GM19324 (cell line): ENCODE results near the gene PFDN1.
A peak's percentile ranks its signal among the peaks of the same experiment; 100 is the strongest.

Source experiments
- ATAC-seq: cut with Tn5 transposase; IDR thresholded peaks from one replicate; pipeline ENCODE4 v1.9.1; 2021; ENCODE audit warnings: mild to moderate bottlenecking, moderate library complexity; ENCODE audit not compliant: unreplicated experiment, low FRiP score

PFDN1 gene

DNA sequence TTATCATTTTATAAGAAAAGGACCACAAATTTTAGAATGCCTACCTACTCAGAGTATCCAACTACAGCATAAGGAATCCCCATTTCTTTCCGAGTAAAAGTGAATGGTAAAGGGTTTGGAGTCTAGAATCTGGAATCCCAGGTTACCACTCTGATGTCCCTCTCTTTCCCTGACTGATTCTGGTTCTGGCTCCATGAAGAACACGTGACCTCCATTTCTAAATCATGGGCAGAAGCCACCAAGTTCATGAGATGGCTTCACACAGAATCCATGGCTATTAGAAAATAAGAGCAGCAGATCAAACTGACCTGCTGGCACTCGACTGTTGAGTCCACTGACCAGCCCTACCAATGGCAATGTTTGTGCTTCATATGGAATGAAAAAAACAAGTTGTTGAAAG, 40.7 kb downstream of the PFDN1 start:
- no peak for ATAC-seq

DNA sequence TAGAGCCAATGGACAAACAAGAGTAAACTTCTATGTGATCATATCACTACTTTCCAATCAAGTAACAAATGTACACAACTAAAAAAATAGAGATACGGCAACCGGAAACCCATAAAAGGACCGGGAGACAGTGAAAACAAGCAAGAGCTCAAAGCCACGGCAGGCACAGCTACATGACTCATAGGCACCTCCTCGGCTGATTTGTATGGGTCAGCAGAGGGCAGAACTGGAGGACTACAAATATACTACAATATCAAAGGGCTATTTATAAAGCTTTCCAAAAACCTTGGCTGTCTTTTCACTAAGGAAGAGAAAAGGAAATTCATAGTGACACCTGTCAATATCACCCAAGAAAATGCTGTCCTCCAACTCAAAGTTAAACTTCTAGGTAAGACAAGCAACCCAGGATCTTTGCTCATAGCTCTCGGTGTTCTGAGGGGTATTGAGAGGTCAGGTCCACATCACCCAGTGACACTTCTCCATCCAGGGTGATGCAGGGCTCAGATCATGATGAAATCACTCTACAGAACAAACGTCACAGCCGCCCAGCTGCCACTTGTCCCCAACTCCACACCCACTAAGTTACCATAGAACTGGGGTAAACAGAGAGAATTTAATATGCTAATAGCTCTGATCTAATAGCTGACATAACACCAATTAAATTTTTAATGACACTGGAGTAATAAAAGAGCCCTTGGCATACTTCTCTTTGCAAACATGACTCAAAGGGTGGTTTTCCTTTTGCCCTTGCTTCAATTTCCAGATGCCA, 41.3 kb downstream of the PFDN1 start:
- no peak for ATAC-seq

- no peak for ATAC-seq
These were observed 42.7 kb downstream of the PFDN1 start for GRCh38 chr5:140260089-140260656.

GRCh38 chr5:140259500-140259899, 43.4 kb downstream of the PFDN1 start:
- ATAC-seq: no peak

DNA sequence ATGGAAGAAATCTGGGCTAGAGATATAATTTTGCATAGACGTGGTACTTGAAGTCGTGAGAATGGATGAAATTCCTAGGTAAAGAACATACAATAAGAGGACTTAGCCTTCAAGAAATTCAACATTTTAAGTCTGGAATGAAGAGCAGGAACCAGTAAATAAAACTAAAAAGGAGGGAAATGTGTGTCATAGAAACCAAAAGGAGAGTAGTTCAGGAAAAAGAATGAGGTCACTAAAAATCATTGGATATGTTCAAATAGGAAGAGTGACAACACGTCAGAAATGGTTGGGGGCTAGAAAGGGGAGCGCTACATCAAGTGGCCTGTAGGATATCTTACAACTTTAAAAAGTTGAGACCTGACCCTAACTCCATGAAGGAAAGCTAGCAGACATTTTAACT, 44.0 kb downstream of the PFDN1 start:
- no peak for ATAC-seq

DNA sequence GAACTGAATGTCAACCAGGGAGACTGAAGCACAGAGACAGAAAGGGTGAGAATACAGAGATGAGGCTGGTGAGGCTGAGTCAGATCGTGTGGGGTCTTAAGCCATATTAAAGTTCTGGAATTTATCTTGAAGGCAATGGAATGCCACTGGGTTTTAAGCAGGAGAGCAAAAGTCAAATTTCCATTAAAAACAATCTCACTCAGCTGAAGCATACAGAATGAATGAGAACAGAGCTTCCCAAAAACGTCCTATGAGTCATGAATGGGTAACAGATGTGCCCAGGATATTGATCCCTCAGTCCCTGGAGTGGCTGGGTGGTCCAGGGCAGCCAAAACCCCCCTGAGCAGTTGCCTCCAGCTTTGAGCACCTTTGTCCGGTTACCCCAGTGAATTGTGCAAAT, 44.9 kb downstream of the PFDN1 start:
- ATAC-seq: no peak

DNA sequence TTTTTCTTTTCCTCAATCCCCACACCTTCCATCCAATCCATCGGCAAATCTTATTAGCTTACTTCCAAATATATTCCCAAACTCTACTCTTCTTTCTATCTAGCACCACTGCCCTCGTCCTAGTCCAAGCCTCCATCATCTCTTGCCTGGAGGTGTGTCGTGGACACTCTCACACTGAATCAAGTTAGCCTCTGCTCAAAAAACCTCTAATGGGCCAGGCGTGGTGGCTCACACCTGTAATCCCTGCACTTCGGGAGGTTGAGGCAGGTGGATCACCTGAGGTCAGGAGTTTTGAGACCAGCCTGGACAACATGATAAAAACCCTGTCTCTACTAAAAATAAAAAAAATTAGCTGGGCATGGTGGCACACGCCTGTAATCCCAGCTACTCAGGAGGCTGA, 46.2 kb downstream of the PFDN1 start:
- ATAC-seq: no peak

GRCh38 chr5:140255460-140256157, 47.3 kb downstream of the PFDN1 start:
- no peak for ATAC-seq

- ATAC-seq: no peak
These were observed 48.9 kb downstream of the PFDN1 start for GRCh38 chr5:140253985-140254384.

DNA sequence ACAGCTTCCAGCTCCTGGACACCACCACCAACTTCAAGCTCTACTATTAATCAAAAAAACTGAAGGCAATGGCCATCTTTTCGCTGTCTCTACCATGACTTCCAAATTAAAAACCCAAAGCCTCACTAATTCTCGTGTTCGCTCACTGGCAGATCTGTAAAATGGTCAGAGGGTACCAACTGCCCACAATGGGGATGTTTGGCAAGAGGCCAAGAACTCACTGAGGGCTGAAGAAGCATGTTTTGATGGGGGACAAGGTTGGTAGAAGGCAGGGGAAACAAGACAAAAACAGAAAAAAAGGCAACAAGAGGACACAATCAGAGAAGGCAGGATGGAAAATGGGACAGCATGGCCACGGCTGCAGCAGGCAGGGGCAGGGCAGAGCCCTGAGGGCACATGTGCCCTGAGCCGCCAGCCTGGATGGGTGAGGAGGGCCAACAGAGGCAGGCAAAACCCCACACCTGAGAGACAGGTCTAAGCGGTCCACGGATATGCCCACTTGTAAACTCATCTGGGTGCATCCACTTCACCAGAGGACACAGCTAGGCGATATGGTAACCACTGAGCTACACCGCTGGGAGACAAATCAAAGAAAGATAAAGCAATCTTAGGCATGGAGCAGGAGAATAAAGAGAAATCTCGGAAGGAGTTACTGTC, 50.3 kb downstream of the PFDN1 start:
- ATAC-seq: no peak

DNA sequence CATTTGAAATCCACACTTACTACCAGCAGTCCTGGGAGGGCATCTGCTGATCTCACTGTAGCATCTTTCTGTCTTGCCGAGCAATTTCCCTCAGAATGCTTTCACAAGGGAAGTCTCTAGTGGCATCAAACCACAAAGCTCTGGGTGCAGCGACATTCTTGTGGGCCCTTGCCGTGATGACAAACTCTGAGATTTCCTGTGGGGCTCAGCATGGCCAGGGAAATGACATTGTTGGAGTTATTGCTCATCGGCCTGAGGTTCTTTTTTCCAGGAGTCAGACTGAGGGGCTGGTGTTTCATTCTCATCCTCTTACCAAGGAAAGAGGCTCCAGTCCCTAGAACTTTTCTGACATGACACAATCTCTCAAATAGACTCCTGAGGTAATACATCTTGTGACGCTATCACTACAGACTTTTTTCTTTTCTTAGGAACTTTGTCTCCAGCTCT, 51.4 kb downstream of the PFDN1 start:
- ATAC-seq: peak; percentile 60

GRCh38 chr5:140250386-140250785, 52.5 kb downstream of the PFDN1 start:
- no peak for ATAC-seq

GRCh38 chr5:140249536-140249935, 53.4 kb downstream of the PFDN1 start:
- no peak for ATAC-seq

DNA sequence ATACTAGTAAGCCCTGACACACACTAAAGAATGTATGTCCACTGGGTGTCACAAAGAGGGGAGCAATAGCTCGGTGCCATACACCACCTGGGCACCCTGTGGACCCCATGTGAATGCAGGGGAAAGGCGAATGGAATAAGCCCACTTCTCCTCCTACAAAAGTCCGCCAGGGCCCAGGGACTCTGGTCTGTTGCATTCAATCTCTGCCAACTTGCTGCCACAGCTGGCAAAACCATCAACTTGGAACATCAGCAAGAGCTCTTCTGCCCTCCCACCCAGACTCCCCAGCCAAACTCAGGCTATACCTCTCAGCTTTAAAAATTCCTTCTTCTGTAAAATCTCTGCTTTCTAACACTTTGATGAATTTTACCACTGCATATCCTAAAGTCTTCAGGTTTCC, 54.5 kb downstream of the PFDN1 start:
- no peak for ATAC-seq

GRCh38 chr5:140246378-140247122, 56.4 kb downstream of the PFDN1 start:
- ATAC-seq: no peak

DNA sequence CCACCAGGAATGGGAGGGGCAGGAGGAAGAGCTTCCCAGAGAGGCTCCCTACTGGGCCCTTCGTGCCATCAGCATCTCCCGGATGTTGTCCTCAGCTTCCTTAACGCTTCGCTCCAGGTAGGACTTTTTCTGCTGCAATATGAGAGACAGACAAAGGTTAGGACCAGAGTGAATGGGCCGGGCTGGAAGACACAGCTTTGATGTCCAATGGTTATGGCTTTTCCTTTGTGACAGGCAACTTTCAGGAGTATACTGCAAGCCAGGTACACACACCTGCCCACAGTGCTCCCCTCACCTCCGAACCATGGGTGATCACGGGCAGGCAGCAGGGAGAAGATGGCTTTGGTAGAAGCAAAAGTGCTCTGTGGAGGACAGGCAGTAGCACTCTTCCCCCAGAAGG, 57.0 kb downstream of the PFDN1 start:
- no peak for ATAC-seq

GRCh38 chr5:140245341-140245740, 57.6 kb downstream of the PFDN1 start:
- ATAC-seq: no peak

DNA sequence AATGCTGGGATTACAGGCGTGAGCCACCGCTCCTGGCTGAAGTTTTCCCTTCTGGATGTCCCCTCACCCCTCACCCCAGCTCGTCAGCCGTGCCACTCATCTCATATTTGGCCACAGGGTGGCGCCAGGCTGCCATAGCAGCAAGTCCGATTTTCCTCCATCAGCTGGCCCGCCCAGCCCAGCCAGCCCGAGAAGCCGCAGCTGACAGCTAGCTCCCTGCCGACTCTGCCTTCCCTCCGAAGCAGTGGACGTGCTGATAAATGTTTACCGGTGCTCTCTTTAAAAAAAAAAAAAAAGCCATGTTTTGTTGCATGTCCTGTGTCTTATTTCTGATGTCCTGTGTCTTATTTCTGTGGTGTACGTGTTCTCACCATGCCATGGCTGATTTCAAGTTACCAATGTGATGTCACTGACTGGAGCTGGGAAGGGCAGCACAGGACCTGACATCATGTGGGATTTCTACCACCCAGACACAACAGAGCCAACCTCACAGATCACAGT, 58.3 kb downstream of the PFDN1 start:
- no peak for ATAC-seq

DNA sequence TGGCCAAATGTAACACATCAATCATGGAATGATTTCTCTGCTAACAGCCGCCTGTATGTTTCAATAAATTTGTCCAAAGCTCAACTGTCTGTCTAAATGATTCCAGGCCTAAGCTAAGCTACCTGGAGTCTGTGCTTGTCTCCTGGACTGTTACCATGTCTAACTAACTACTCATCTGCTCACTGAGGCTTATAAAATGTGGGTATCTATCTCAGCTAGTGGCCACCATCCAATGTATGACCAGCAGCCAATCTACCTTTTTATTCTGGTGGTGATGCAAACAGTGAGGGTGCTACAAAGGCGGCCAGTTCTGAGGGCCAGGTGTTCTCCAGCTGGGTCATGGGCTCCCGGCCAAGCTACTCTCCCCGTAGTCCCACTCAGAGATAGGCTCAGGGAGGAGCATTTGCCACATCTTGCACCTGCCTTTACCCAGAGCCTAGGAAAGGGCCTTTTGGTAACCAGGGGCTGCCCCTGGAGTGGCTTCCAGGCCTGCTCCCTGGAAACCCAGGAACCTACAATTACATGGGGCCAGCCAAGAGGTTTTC, 59.1 kb downstream of the PFDN1 start:
- no peak for ATAC-seq
